HUES6 (cell line): ENCODE results near the gene MMEL1.

Experiments used
- H3K27ac ChIP-seq: 2 replicates; pipeline ENCODE4 v1.7.0; 2013; ENCODE audit warnings: low read depth, mild to moderate bottlenecking, low read length, inconsistent platforms
- H3K27me3 ChIP-seq: 2 replicates; pipeline ENCODE4 v1.6.1; 2013; ENCODE audit warnings: low read length; ENCODE audit not compliant: control insufficient read depth, insufficient read depth
- H3K36me3 ChIP-seq: 2 replicates; pipeline ENCODE4 v1.6.1; 2013; ENCODE audit warnings: low read length; ENCODE audit not compliant: control insufficient read depth, insufficient read depth
- H3K4me1 ChIP-seq: 2 replicates; pipeline ENCODE4 v1.6.1; 2013; ENCODE audit warnings: low read length; ENCODE audit not compliant: control insufficient read depth, insufficient read depth
- H3K4me3 ChIP-seq: 2 replicates; pipeline ENCODE4 v1.5.1; 2013; ENCODE audit warnings: low read depth, low read length
- H3K9ac ChIP-seq: one replicate; pipeline ENCODE4 v1.6.1; 2013; ENCODE audit warnings: mild to moderate bottlenecking, low read length
- H3K9me3 ChIP-seq: 2 replicates; pipeline ENCODE4 v1.6.1; 2013; ENCODE audit warnings: low read depth, low read length; ENCODE audit not compliant: control insufficient read depth, insufficient read depth

The MMEL1 gene

GRCh38 chr1:2548068-2548589 lies 84.7 kb downstream of the MMEL1 start:
- Histone ChIP-seq H3K4me1 (peaks cover 47% of the 10 kb centered on the region), H3K9ac (no peak overlapping the region), H3K4me3 (peak overlapping the region; percentile 82; the same call in 1 of the 2 replicates), H3K27me3 (peaks cover 11% of the 10 kb centered on the region), H3K9me3 (no peaks in the 10 kb centered on the region), H3K36me3 (no peaks in the 10 kb centered on the region), H3K27ac (no peak overlapping the region)

GRCh38 chr1:2547210-2548067 lies 85.4 kb downstream of the MMEL1 start:
- Histone ChIP-seq H3K4me1 (peaks cover 49% of the 10 kb centered on the region), H3K27me3 (peaks cover 18% of the 10 kb centered on the region), H3K4me3 (peak overlapping the region; percentile 82), H3K9me3 (no peaks in the 10 kb centered on the region), H3K9ac (peak overlapping the region; percentile 67), H3K27ac (peak overlapping the region; percentile 55; the same call in 1 of the 2 replicates), H3K36me3 (no peaks in the 10 kb centered on the region)

DNA sequence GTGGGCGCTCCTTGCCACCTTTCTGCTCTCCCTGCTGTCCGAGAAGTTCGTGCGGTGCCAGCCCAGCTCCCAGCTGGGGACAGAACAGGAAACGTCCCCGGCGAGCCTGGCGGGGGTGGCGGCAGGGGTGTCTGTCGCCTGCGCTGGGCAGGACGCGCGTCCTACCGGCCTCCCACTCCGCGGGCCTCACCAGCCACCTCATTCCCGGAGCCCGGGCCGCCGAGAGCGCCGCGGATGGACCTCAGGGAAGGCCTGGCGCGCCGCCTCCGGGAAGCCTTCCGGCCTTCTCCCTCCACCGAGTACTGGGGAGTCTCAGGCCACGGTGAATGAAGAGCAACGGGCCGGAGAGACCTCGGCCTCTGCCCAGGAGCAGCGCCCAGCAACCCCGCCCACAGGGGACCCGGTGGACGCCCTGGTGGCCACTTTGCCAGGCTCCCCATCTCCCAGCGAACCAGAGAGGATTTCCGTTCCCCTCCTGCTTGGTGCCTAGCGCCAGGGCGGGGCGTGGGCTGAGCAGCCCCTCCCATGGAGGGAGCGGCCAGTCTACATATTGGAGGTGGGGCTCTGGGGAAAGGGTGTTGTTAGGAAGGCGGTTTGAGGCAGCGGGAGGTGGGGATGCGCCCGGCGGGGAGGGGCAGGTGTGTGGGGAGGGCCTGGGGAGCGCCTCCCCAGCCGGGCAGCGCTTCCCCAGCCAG lies 86.2 kb downstream of the MMEL1 start:
- H3K27me3 ChIP-seq = peaks cover 26% of the 10 kb centered on the region
- H3K27ac ChIP-seq = peak overlapping the region; percentile 55; the same call in 1 of the 2 replicates
- peaks cover 49% of the 10 kb centered on the region for H3K4me1 ChIP-seq
- peak overlapping the region; percentile 67 for H3K9ac ChIP-seq
- no peaks in the 10 kb centered on the region for H3K36me3 ChIP-seq
- H3K9me3 ChIP-seq = no peaks in the 10 kb centered on the region
- H3K4me3 ChIP-seq = peak overlapping the region; percentile 82

- peak overlapping the region; percentile 55; the same call in 1 of the 2 replicates for H3K27ac ChIP-seq
- H3K9me3 ChIP-seq = no peaks in the 10 kb centered on the region
- H3K4me3 ChIP-seq = peak overlapping the region; percentile 82
- H3K27me3 ChIP-seq = peaks cover 33% of the 10 kb centered on the region
- peak overlapping the region; percentile 67 for H3K9ac ChIP-seq
- no peaks in the 10 kb centered on the region for H3K36me3 ChIP-seq
- peaks cover 49% of the 10 kb centered on the region for H3K4me1 ChIP-seq
Observed at GRCh38 chr1:2545754-2546514, 86.9 kb downstream of the MMEL1 start.

DNA sequence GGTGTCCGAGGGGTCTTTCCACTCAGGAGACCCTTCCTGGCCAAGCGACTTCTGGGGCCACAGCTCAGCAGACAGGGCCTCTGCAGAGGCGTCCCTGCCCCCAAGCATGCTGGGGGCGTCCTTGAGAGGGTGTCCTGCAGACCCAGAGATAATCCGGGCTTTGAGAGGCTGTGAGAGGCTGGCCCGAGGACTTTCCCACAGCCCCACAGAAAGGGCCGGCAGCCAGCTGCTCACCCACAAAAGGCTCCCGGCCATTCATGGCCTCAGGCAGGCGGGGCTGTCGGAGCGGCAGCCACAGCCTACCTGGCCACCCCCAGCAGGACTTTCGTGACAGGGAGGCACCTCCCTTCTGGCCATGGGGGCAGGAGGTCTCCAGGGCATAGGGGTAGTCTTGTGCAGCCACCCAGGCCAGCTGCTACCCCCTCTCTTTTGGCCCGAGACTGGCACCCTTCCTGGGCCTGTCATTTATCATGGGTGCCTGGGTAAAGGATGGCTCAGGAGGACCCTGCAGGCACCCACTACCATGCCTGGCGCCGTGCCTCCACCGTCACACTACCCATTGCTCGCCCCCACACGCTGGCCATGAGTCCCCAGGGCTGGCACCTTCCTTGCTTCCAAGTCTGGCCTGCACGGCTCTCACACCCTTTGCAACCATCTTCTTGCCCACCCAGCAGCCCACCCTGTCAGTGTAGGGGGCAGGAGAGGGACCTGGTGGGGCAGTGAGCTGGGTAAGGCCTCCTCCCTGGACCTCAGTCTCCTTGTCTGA lies 87.8 kb downstream of the MMEL1 start:
- Histone ChIP-seq H3K36me3 (no peaks in the 10 kb centered on the region), H3K9ac (no peak overlapping the region), H3K27ac (no peak overlapping the region), H3K4me3 (no peak overlapping the region), H3K4me1 (peaks cover 49% of the 10 kb centered on the region), H3K27me3 (peaks cover 38% of the 10 kb centered on the region), H3K9me3 (no peaks in the 10 kb centered on the region)

DNA sequence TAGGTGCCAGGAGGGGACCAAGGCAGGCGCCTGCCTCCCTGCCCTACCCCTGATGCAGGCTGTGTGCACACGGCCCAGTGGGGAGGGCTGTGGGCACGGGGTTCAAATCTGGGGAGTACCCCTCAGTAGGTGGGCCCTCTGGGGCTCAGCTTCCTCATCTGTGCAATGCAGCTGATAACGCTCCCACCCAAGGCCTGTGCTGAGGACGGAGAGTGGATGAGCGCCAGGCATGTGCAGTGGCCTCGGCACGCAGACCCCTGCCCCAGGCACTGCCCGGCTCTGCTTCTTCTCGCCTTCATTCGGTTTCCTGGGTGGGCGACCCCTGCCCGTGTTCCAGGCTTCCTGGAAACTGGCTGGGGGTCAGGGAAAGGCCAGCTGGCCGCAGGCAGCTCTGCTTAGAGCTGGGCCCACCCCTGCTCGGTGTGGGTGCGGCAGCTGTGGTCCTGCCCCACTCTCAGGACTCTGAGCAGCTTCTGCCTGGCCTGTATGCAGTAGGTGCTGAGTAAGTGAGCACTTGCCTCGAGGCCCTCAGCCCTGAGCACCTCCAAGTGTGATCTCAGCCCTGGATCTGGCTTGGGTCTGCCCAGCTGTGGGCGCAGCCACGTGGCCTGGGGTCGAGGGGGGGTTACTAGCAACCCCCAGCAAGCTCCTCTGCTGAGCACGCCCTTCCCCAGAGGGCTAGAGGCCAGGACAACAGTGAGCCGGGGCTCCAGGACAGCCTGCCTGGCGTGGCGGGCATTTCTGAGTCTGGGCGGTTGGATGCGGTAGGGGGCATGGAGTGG lies 88.5 kb downstream of the MMEL1 start:
- Histone ChIP-seq H3K36me3 (no peaks in the 10 kb centered on the region), H3K9ac (no peak overlapping the region), H3K4me3 (no peak overlapping the region), H3K27me3 (peaks cover 44% of the 10 kb centered on the region), H3K4me1 (peaks cover 49% of the 10 kb centered on the region), H3K9me3 (no peaks in the 10 kb centered on the region), H3K27ac (no peak overlapping the region)

DNA sequence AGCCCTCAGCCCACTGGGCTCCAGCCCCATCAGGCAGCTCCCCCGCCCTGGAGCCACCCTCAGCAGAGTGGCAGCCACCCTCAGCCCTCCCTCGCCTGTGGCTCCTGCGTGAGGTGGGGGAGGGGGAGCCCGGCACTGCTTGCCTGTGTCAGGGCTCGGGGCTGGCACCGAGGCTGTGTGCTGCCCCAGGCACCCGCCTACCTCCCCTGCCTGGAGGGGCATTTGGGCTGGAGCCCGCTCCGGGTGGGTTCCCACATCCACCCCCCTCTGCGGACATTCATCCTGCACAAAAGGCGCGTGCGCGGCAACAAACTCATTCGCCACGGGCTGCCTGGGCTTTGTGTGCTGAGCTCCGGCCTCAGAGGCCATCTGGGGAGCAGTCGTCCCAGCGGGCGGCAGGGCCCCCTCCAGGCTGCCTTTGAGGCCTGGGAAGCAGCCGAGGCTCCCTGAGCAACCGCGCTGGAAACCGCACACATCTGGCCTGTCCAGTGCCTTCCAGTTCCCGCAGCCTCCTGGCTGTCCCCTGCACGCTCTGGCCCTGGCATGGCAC lies 89.2 kb downstream of the MMEL1 start:
- no peak overlapping the region for H3K4me3 ChIP-seq

GRCh38 chr1:2542246-2542915 lies 90.4 kb downstream of the MMEL1 start:
- peaks cover 63% of the 10 kb centered on the region for H3K27me3 ChIP-seq
- H3K27ac ChIP-seq = no peak overlapping the region
- peaks cover 33% of the 10 kb centered on the region for H3K4me1 ChIP-seq
- no peak overlapping the region for H3K9ac ChIP-seq
- H3K9me3 ChIP-seq = no peaks in the 10 kb centered on the region
- H3K4me3 ChIP-seq = no peak overlapping the region
- no peaks in the 10 kb centered on the region for H3K36me3 ChIP-seq

More for the DNA sequence above, 89.2 kb downstream of the MMEL1 start:
- no peaks in the 10 kb centered on the region for H3K9me3 ChIP-seq
- H3K4me1 ChIP-seq = peaks cover 44% of the 10 kb centered on the region
- H3K9ac ChIP-seq = no peak overlapping the region
- peaks cover 50% of the 10 kb centered on the region for H3K27me3 ChIP-seq
- no peak overlapping the region for H3K27ac ChIP-seq
- no peaks in the 10 kb centered on the region for H3K36me3 ChIP-seq

GRCh38 chr1:2541619-2542245 lies 91.1 kb downstream of the MMEL1 start:
- H3K4me1 ChIP-seq = peaks cover 30% of the 10 kb centered on the region
- no peak overlapping the region for H3K9ac ChIP-seq
- H3K4me3 ChIP-seq = no peak overlapping the region
- no peak overlapping the region for H3K27ac ChIP-seq
- no peaks in the 10 kb centered on the region for H3K9me3 ChIP-seq
- H3K27me3 ChIP-seq = peaks cover 69% of the 10 kb centered on the region
- no peaks in the 10 kb centered on the region for H3K36me3 ChIP-seq
